GM18526 (cell line): ENCODE measurements around the gene SF3B1.

Source experiments
- POLR2A ChIP-seq: IDR thresholded peaks from 3 replicates; pipeline ENCODE4 v1.6.1; 2011; ENCODE audit not compliant: insufficient read length; ENCODE audit errors: extremely low read depth

The SF3B1 gene

GRCh38 chr2:197359859-197360258 is 75.0 kb downstream of the SF3B1 start:
- TF ChIP-seq POLR2A: no peak

GRCh38 chr2:197358931-197359330 is 75.9 kb downstream of the SF3B1 start:
- no peak for TF ChIP-seq POLR2A

GRCh38 chr2:197357986-197358385 is 76.8 kb downstream of the SF3B1 start:
- no peak for TF ChIP-seq POLR2A

DNA sequence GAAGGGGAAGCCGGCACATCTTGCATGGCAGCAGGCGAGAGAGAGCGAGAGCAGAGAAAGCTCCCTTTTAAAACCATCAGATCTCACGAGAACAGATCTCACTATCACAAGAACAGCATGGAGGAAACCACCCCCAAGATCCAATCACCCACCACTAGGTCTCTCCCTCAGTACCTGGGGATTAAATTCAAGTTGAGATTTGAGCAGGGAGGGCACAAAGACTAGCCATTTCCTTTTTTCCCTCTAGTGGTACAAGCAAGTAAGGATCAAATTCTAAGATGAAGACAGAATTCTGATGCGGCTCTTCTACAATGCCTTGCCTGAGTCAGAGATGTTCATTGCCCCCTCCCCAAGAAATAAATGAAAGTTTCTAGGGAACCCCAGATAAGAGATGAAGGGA is 78.7 kb downstream of the SF3B1 start:
- TF ChIP-seq POLR2A: no peak

GRCh38 chr2:197354169-197354558 is 80.7 kb downstream of the SF3B1 start:
- no peak for TF ChIP-seq POLR2A

DNA sequence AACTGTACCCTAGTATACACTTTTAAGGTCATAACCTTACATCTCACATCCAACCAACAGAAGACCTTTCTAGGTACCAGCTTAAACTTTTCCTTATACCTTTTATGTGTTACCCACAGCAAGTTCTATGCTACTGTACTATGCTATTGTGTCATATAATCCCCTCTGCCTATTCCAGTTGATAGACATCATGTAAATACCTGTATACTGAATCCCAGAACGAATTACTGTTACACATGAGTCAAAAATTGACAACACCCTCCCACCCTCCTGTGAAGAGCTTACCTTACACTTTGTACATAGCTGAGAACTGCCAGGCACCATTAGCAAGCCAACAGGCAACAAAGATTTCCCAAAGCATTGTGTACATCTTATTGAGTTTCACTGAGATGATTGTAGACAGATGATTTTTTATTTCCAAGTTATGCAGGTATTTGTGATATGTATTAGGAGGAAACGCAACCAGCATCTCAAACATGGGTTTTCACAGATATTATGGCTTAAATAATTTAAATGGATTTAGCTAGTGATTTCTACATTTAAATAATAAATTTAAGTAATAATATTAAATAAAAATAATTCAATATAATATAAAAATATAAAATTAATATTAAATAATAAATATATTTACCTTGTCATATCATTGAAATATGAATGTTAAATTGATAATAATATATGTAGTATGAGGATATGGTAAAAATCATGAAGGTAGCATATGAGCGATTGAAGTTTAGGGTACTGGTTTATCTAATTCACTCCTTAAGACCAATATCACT is 81.2 kb downstream of the SF3B1 start:
- TF ChIP-seq POLR2A: no peak

- TF ChIP-seq POLR2A: no peak
Measured at GRCh38 chr2:197349699-197350098, 85.1 kb downstream of the SF3B1 start.

- TF ChIP-seq POLR2A: no peak
Measured at GRCh38 chr2:197348721-197349360, 86.0 kb downstream of the SF3B1 start.

DNA sequence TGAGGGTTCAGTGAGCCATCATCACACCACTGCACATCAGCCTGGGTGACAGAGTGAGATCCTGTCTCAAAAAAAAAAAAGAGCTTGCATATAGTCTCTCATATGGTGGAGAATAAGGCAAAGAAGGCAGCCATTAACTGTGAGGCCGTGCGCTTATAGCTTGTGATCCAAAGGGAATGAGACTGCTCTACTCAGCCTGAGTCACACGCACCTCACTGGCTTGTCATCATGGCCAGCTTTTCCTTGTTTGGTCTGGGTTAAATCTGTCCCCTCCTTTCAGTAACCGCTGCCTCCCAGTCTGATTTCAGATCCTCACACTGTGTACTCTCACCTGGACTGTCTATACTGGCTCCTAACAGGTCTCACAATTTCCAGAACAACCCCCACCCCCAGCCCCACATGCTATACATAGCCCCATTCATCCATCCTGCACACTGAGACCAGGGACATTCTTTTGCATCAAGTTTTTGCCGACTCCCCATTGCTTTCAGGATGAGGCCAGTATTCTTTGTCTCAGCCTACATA is 88.9 kb downstream of the SF3B1 start:
- TF ChIP-seq POLR2A: no peak

GRCh38 chr2:197340591-197340990 is 94.2 kb downstream of the SF3B1 start:
- no peak for TF ChIP-seq POLR2A
